Activated CD4-positive, alpha-beta T cell treated with anti-CD3 and anti-CD28 coated beads, Interleukin-2, Interleukin-6, amounts not matched to agents 100 ng/mL and 50 ng/mL, durations not matched to agents 16 hours and 8 hours (primary cell): ENCODE results near the gene LMNTD2.
"Not testable (repeated sequence)": the region's sequence is repeated elsewhere in the genome, so short reads cannot be mapped to it uniquely, and the experiment has no call there.

Experiments
- DNase-seq: peaks from one replicate; pipeline ENCODE4 v3.0.0-alpha.2; 2020

The LMNTD2 gene

GRCh38 chr11:587546-587945 lies 27.0 kb upstream of the LMNTD2 start:
- no peak for DNase-seq

DNA sequence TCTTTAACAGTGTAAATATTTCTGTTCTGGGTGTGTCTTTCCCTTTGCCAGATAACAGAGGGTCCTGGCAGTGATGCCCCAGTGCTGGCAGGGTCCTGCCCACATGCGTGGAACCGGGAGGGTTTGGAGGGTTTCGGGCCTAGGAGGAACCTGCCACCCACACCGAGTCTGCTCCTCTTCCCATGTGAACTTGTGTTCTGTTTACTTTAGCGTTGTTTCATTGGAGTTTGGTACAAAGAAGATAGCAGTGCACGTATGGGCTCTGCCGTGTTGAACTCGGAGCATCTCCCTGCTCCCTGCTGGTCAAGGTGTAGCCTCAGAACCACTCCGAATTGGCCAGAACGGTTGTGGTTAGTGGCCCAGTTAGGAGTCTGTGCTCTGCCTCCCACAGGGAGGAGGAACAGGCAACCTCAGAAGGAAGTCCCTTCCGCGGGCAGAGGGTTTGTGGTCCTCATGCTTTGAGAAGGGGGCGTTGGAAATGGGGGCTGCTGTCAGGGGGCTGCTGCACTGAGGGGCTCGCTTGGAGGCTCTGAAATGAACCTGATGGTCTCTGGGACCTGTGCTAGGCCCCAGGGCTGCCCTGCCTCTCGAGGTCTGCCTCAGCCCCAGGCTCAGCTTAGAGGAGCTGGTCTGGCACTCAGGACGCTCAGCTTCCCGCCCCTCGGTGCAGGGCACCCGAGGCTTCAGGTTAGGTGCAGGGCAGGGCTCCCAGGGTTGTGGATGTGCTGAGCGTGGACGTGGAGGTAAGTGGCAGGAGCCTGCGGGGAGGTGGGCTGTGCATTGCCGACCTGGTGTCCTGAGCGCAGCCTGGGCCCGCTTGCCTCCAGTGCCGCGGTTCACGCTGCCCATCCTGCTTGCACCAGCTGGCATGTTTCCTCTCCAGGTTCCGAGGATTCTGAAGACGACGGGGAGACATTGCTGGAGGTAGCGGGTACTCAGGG lies 26.1 kb upstream of the LMNTD2 start:
- no peak for DNase-seq

- no peak for DNase-seq
These were observed 23.7 kb upstream of the LMNTD2 start for GRCh38 chr11:584287-584686.

- DNase-seq = no peak
These were observed 21.2 kb upstream of the LMNTD2 start for GRCh38 chr11:581752-582151.

DNA sequence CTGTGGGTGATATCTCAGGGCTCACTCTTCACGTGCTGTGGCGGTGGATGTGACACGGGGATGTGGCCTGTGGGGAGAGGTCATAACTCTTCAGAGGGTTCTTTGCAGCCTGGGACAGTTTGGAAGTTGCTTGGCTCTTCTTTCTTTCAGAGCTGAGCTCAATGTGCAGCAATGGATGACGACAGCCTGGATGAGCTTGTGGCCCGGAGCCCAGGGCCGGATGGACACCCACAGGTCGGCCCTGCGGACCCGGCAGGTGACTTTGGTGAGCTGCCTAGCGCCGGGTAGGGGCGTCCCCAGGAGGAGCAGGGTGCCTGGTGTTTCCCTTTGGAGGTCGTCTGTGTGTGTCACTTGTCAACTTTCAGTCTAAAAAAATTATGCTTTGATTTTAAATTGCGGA lies 20.8 kb upstream of the LMNTD2 start:
- no peak for DNase-seq

- DNase-seq = no peak
These were observed 19.5 kb upstream of the LMNTD2 start for GRCh38 chr11:579830-580601.

GRCh38 chr11:578276-579035 lies 17.9 kb upstream of the LMNTD2 start:
- DNase-seq = no peak

GRCh38 chr11:577611-577894 lies 17.0 kb upstream of the LMNTD2 start:
- DNase-seq = no peak

DNA sequence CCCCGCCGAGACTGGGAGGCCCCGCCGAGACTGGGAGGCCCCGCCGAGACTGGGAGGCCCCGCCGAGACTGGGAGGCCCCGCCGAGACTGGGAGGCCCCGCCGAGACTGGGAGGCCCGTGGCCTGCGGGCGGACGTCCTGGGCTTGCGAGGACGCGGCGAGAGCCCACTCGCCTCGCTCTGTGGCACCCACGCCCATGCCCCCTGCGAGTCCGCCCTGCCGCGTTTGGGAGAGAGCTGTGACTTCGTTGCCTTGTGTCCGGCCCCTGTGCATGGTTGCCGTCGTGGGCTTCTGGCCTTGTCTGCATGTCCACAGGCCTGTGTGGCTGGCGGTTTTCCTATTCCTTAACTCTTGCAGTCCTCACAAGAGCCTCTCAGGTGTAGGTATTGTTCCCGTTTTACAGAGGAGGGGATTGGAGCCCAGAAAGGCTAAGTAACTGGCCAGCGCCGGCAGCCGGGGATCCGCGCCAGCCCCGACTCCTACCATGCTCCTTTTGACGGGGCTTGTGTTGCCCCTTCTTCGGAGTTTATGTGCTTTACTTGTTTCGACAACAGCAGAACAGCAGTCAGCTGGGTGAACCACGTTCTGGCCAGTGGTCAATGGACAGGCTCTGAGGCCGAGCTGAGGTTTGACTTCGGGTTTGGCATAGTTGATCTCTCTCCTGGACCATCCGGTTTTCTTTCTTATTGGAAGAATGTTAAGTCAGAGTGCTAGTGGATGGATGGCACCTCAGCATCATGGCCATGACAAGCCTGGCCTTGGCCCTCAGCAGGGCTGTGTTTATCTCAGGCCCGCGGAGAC lies 16.5 kb upstream of the LMNTD2 start:
- DNase-seq = no peak

- peak; percentile 94 for DNase-seq
These were observed 15.6 kb upstream of the LMNTD2 start, which contains the start of gene PHRF1 for GRCh38 chr11:575996-576768. Gene PHRF1 (plus strand): TSS chr11:576470. CDS start chr11:581513, 5,043 bp downstream.

GRCh38 chr11:575313-575995 lies 14.9 kb upstream of the LMNTD2 start:
- no peak for DNase-seq

DNA sequence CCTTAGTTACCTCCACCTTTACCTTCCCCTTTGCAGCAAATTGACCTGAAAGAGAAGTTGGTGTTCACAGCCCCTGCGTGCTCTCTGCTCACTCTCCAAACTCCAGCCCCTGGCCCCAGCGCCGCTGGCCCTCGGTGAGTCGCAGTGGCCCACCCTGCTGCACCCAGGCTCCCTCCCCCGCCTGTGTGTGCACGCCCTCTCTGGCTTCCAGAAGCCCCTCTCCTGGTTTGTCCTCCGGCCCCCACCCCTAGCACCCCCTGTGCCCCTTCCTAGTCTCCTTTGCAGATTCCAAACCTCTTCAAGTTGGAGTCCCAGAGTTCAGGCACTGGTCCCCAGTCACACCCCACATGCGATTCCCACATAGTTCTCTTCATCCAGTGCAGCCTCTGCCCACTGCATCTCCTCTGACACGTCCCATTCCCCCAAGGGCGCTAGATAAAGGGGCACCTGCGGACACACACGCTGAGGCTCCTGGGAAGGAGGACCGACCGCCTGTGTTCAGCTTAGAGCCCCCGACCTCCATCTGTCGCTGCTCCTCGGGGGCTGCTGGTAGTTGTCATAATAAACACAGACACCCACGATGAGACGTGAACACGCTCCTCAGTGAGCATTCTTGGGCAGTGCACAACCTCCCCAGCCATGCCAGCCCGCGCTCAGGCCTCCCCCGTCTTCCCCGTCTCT lies 14.2 kb upstream of the LMNTD2 start:
- DNase-seq = no peak

GRCh38 chr11:574031-574570 lies 13.6 kb upstream of the LMNTD2 start:
- DNase-seq = not testable (repeated sequence)

GRCh38 chr11:573146-573759 lies 12.7 kb upstream of the LMNTD2 start:
- DNase-seq = no peak

GRCh38 chr11:571802-572185 lies 11.3 kb upstream of the LMNTD2 start:
- DNase-seq = no peak

DNA sequence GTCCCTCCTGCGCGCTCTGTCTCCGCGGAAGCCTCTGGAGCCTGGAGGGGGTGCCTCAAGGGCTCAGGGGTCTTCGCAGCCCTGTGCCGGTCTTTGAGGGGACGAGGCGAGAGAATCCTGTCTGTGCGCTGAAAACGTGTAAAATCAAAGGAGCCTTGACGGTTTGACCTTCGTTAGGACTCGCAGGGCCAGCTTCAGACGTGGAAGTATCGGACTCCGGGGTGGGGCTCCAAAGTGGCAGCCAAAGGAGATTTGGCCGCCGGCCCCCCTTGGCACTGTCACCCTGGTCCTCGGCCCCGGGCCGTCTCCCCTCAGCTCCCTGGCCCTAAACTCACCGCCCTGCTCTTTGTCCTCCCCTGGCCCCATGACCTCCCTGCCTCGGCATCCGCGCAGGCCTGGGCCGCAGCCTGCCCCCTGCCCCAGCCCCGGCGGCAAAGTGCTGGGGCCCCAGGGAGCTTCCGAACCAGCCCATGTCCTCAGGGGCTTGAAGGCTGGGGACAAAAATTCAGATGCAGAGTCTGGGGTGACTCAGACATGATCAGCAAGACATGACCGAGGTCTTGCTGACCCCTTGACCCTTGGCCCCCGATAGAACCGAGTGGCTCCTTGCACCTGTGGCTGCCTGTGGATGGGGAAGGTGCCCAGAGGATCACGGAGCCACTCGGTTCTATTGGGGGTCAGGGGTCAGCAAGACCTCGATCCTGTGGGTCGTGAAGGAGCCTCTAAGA lies 8.8 kb upstream of the LMNTD2 start:
- no peak for DNase-seq

DNA sequence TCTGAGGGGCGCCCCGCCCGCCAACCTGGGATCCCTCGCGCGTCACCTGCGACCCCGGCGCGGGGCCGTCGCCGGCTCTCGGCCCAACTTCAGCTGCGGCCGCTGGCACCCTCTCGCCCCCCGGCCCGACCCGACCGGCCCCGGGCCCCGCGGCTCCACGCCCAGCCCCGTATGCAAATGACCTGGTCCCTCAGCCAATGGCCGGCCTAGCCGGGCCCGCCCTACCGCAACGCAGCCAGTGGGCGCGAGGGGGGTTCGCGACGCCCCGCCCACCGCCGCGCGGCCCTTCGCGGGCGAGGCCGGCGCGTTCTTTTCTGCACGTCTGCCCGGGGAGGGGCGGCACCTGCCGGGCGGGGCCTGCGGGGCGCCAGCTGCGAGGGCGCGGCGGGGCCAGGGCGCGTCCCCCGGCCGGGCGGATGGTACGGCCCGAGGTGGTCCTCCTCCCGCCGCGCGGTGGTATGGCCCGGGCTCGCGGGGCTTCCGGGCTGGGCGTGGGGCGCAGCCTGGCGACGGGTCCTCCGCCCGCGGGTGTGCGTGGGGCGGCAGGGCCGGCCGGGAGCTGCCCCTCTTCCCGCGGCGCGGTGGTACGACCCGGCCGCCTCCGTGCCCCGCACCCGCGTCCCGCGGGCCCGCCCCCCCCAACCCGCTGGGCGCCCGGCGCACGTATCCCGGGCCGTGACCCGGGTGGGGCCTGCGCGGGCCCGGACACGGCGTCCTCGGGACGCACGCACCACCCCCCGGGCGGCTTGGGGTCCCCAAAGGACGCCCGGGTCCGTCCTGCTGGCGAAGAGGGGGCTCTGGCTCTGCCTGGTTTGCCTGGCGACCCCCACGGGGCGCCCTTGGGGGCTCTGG lies 8.0 kb upstream of the LMNTD2 start:
- DNase-seq = peak; percentile 96
